ENCODE results near the gene GALNT13.

The GALNT13 gene

DNA sequence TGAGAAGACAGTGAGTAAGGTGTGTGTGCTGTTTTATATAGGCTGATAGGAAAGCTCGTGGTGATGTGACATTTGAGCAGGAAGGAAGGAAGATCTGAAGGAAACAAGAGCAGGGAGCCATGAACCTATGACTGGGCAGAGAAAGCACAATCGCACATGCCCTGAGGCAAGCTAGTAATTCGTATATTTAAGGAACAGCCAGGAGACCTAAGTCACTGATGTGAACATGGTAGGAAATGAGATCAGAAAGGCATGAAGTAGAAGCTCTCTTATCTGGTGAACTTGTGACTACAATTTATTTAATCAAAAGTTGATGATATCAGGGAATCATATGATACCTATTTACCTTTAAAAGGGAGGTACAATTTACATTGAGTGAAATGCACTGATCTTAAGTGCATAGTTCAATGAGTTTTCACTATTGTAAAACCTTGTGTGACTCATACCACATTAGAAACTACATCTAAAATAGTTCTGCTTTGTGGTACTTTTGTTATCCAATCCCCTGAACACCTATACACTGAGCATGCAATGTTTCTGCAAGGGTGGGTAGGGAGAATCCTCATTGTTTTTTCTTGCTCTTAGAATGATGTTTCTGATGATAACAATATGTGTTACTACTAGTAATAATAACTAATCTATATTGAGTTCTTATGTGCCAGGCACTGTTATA is 67.5 kb downstream of the GALNT13 start:
- Histone ChIP-seq H3K9ac (ENCODE audit: low read length) (no peak overlapping the region), H3K79me2 (ENCODE audit: insufficient read depth, low read length) (no peaks in the 10 kb centered on the region), H2AFZ (ENCODE audit: low read depth, low read length, severe bottlenecking) (no peak overlapping the region), H3K9me2 (replicated peaks; ENCODE audit: insufficient read depth, low read length) (no peaks in the 10 kb centered on the region), H3K9me3 (ENCODE audit: insufficient read depth, low read length) (no peaks in the 10 kb centered on the region), H3K4me2 (ENCODE audit: low read depth, low read length, poor library complexity, severe bottlenecking) (no peak overlapping the region), H4K20me1 (ENCODE audit: low read depth, low read length) (no peaks in the 10 kb centered on the region), H3K36me3 (ENCODE audit: low read length) (no peaks in the 10 kb centered on the region), H3K27ac (ENCODE audit: low read depth, low read length) (no peak overlapping the region), H3K27me3 (ENCODE audit: low read length) (no peaks in the 10 kb centered on the region), H3F3A (ENCODE audit: insufficient read depth) (no peaks in the 10 kb centered on the region), H3K4me3 (ENCODE audit: insufficient read depth, low read length, poor library complexity, severe bottlenecking) (no peak overlapping the region)
- no peak for TF ChIP-seq EZH2phosphoT487 (conservative IDR thresholded peaks at IDR 0.05; ENCODE audit: low read length)
- TF ChIP-seq, protein P1, sequence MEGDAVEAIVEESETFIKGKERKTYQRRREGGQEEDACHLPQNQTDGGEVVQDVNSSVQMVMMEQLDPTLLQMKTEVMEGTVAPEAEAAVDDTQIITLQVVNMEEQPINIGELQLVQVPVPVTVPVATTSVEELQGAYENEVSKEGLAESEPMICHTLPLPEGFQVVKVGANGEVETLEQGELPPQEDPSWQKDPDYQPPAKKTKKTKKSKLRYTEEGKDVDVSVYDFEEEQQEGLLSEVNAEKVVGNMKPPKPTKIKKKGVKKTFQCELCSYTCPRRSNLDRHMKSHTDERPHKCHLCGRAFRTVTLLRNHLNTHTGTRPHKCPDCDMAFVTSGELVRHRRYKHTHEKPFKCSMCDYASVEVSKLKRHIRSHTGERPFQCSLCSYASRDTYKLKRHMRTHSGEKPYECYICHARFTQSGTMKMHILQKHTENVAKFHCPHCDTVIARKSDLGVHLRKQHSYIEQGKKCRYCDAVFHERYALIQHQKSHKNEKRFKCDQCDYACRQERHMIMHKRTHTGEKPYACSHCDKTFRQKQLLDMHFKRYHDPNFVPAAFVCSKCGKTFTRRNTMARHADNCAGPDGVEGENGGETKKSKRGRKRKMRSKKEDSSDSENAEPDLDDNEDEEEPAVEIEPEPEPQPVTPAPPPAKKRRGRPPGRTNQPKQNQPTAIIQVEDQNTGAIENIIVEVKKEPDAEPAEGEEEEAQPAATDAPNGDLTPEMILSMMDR (IDR thresholded peaks at IDR 0.05; ENCODE audit: insufficient read depth, low read length, poor library complexity, severe bottlenecking) = no peak

DNA sequence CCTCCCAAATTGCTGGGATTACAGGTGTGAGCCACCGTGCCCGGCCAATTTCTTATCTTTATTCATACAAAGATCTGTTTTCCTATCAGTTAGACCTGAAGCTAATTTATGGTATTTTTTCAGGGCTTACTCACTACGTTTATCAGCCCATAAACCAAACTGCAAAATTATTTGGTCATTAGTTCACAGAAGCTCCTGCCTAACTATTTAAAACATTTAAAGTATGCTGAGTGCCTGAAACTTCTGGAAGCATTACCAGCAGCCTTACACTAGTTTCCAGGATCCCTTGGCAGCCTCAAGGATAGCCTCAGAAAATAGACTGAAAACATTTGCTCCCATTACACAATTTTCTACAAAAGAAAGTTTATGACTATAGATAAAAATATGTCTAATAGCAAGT is 68.8 kb downstream of the GALNT13 start:
- Histone ChIP-seq H3K79me2 (ENCODE audit: insufficient read depth, low read length) (no peaks in the 10 kb centered on the region), H4K20me1 (ENCODE audit: low read depth, low read length) (no peaks in the 10 kb centered on the region), H3K9me2 (replicated peaks; ENCODE audit: insufficient read depth, low read length) (no peaks in the 10 kb centered on the region), H3K9ac (ENCODE audit: low read length) (no peak overlapping the region), H2AFZ (ENCODE audit: low read depth, low read length, severe bottlenecking) (no peak overlapping the region), H3K4me2 (ENCODE audit: low read depth, low read length, poor library complexity, severe bottlenecking) (no peak overlapping the region), H3K27me3 (ENCODE audit: low read length) (no peaks in the 10 kb centered on the region), H3F3A (ENCODE audit: insufficient read depth) (no peaks in the 10 kb centered on the region), H3K27ac (ENCODE audit: low read depth, low read length) (no peak overlapping the region), H3K9me3 (ENCODE audit: insufficient read depth, low read length) (no peaks in the 10 kb centered on the region), H3K4me3 (ENCODE audit: insufficient read depth, low read length, poor library complexity, severe bottlenecking) (no peak overlapping the region), H3K36me3 (ENCODE audit: low read length) (no peaks in the 10 kb centered on the region)
- TF ChIP-seq, protein P1 (IDR thresholded peaks at IDR 0.05; ENCODE audit: insufficient read depth, low read length, poor library complexity, severe bottlenecking) = no peak
- TF ChIP-seq EZH2phosphoT487 (conservative IDR thresholded peaks at IDR 0.05; ENCODE audit: low read length) = no peak

DNA sequence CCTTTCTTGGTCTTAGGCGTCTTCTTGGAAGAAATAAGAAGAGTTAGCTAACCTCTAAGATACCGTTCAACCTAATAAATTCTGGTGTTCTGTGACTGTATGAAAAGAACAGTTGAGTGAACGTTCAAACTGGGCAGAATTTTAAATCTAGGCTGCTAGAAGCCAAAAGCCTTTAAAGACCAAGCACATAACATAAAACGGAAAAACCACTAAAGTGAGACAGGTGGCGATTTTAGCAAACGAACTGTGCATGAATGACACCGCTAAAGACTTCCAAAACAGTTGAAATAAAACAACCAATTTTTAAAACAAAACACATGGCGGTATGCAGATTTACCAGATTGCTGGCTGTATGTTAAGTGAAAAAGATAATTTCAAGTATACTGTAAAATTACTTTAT is 73.1 kb downstream of the GALNT13 start:
- Histone ChIP-seq H4K20me1 (ENCODE audit: low read depth, low read length) (no peaks in the 10 kb centered on the region), H3K9me2 (replicated peaks; ENCODE audit: insufficient read depth, low read length) (no peaks in the 10 kb centered on the region), H3K27me3 (ENCODE audit: low read length) (no peaks in the 10 kb centered on the region), H3K4me3 (ENCODE audit: insufficient read depth, low read length, poor library complexity, severe bottlenecking) (no peak overlapping the region), H3K79me2 (ENCODE audit: insufficient read depth, low read length) (no peaks in the 10 kb centered on the region), H3F3A (ENCODE audit: insufficient read depth) (no peaks in the 10 kb centered on the region), H3K27ac (ENCODE audit: low read depth, low read length) (no peak overlapping the region), H2AFZ (ENCODE audit: low read depth, low read length, severe bottlenecking) (no peak overlapping the region), H3K36me3 (ENCODE audit: low read length) (no peaks in the 10 kb centered on the region), H3K4me2 (ENCODE audit: low read depth, low read length, poor library complexity, severe bottlenecking) (no peak overlapping the region), H3K9ac (ENCODE audit: low read length) (no peak overlapping the region), H3K9me3 (ENCODE audit: insufficient read depth, low read length) (no peaks in the 10 kb centered on the region)
- TF ChIP-seq, protein P1 (IDR thresholded peaks at IDR 0.05; ENCODE audit: insufficient read depth, low read length, poor library complexity, severe bottlenecking) = no peak
- no peak for TF ChIP-seq EZH2phosphoT487 (conservative IDR thresholded peaks at IDR 0.05; ENCODE audit: low read length)

Measured in SU-DHL-6 (cell line).